Activated T-helper 1 cell treated with anti-CD3 and anti-CD28 coated beads, Interleukin-12 subunit alpha, Interleukin-12 subunit beta, Interleukin-2, Interleukin-4 antibody, amounts not matched to agents 30 ng/mL and 10 ng/mL and 1 ng/mL, durations not matched to agents 14 hours and 24 hours and 36 hours (primary cell): Measurements from ENCODE around the gene ICA1. TPM values are rescaled to one million over a fixed set of nuclear protein-coding genes. Genes with fewer than 3 reads are reported as not detected.
A peak's percentile ranks its signal among the peaks of the same experiment; 100 is the strongest.

ENCODE experiments used
- DNase-seq: peaks from one replicate; pipeline ENCODE4 v3.0.0; 2021; ENCODE audit warnings: low spot score
- H3K27ac Mint-ChIP-seq: one replicate; pipeline ENCODE4 v1.8.0; 2021; ENCODE audit warnings: mild to moderate bottlenecking, mixed read lengths
- H3K27me3 Mint-ChIP-seq: one replicate; pipeline ENCODE4 v1.8.0; 2022; ENCODE audit warnings: mild to moderate bottlenecking, moderate library complexity, mixed read lengths; ENCODE audit not compliant: insufficient read depth
- H3K36me3 Mint-ChIP-seq: one replicate; pipeline ENCODE4 v1.8.0; 2021; ENCODE audit warnings: low read depth, mixed read lengths
- H3K4me1 Mint-ChIP-seq: one replicate; pipeline ENCODE4 v1.8.0; 2021; ENCODE audit warnings: low read depth, mixed read lengths
- H3K4me3 Mint-ChIP-seq: one replicate; pipeline ENCODE4 v1.8.0; 2021; ENCODE audit warnings: mild to moderate bottlenecking, moderate library complexity, mixed read lengths
- H3K9me3 Mint-ChIP-seq: one replicate; pipeline ENCODE4 v1.8.0; 2021; ENCODE audit warnings: mixed read lengths
- intact Hi-C: fragments of 100-400 bp; cut with micrococcal nuclease; formaldehyde crosslinking; loops from one replicate; pipeline ENCODE4 v1.15.1; 2024
- total RNA-seq: library from RNA; stranded (reverse); gene quantifications from 2 replicates; pipeline ENCODE4 v1.2.3, GENCODE V29; 2022

Gene ICA1
- total RNA-seq, 1 donor from 2014 or later = 1.9 TPM

DNA sequence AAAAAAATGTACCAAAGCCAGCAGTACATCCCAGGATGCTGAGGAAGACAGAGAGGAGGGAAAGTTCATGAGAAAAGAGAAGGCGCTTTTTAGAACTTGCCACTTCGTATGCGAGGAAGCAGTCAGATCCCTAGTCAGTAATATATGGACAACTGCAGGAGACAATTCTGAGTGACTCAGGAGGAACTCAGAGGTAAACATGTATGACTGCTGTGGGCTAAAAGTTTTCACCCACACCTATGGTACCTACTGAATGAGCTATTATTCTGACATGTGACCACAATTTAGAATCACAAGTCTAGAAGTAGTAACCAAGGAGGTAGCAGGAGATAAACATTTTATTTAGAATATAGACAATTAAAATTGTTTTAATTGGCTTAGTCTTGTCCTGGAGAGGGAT, 126.5 kb downstream of the ICA1 start:
- H3K4me3 Mint-ChIP-seq = no peak overlapping the region
- intact Hi-C loops = loop anchor here (2.0 kb wide), 2 partner anchors 285 to 455 kb away; no protein-coding TSS in a partner anchor
- H3K4me1 Mint-ChIP-seq = peaks cover 55% of the 10 kb centered on the region
- H3K36me3 Mint-ChIP-seq = peaks cover 7% of the 10 kb centered on the region
- H3K27ac Mint-ChIP-seq = peak overlapping the region; percentile 2
- no peaks in the 10 kb centered on the region for H3K9me3 Mint-ChIP-seq
- H3K27me3 Mint-ChIP-seq = no peaks in the 10 kb centered on the region
- DNase-seq = no peak

DNA sequence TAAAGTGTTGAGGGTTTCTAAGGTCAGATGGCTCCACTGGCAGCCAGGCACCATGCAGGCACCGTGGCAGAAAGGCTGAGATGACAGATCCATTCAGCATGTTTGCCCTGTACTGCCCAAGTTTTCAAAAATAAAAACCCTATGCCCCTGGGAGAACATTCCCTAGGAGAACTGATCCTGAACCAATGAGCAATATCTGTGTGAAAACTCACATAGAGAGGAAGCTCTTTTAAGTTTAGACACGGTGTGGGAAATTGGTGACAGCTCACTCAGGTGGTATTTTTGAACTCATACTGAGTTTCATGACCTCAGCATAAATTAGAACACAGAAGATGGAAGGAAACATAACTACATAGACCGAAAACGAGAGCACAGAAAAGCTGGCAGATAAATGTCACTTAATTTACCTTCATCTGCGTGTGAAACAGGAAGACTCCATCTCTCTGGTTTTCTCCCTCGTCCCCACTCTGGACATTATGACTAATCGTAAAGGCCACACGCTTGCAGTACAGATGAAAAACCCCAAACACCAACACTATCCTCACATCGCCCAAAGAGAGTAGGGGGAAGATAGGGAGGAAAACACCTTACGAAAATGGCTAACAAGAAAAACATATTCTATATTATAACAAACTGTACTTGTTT, 127.8 kb downstream of the ICA1 start:
- H3K9me3 Mint-ChIP-seq = no peaks in the 10 kb centered on the region
- peaks cover 63% of the 10 kb centered on the region for H3K4me1 Mint-ChIP-seq
- peak overlapping the region; percentile 70 for H3K27ac Mint-ChIP-seq
- H3K4me3 Mint-ChIP-seq = peak overlapping the region; percentile 10
- peak; percentile 46 for DNase-seq
- no peaks in the 10 kb centered on the region for H3K27me3 Mint-ChIP-seq
- intact Hi-C loops = loop anchor here (1.0 to 2.0 kb wide), 12 partner anchors 8 to 494 kb away; partner anchors contain the start of genes GLCCI1 and UMAD1
- peaks cover 7% of the 10 kb centered on the region for H3K36me3 Mint-ChIP-seq

DNA sequence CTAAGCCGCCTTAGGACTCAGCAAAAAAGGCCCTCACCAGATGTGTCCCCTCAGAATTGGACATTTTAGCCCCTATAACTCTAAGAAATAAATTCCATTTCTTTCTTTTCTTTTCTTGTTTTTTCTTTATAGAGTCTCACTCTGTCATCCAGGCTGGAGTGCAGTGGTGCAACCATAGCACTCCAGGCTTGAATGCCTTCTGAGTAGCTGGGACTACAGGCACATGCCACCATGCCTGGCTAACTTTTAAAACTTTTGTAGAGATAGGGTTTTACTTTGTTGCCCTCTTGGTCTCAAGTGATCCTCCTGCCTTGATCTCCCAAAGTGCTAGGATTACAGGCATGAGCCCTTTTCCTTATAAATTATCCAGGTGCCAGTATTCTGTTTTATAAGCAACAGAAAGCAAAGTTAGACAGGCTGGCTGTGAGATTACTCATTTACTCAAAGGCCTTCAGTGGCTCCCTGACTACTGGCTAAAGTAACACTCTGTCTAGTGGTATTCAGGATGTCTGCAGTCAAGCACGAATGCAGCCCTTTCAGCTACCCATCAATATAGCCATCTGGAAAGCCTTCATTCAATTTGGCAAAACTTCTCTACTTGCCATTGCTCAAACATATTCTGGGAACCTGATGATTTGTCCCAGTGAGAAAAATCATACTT, 128.6 kb downstream of the ICA1 start:
- Mint-ChIP-seq H3K4me1 (peaks cover 72% of the 10 kb centered on the region), H3K27me3 (no peaks in the 10 kb centered on the region), H3K9me3 (no peaks in the 10 kb centered on the region), H3K36me3 (peaks cover 7% of the 10 kb centered on the region), H3K4me3 (peak overlapping the region; percentile 13), H3K27ac (peak overlapping the region; percentile 70)
- intact Hi-C loops = loop anchor here (2.0 kb wide), 1 partner anchor 569 kb away; no protein-coding TSS in a partner anchor
- DNase-seq = no peak

DNA sequence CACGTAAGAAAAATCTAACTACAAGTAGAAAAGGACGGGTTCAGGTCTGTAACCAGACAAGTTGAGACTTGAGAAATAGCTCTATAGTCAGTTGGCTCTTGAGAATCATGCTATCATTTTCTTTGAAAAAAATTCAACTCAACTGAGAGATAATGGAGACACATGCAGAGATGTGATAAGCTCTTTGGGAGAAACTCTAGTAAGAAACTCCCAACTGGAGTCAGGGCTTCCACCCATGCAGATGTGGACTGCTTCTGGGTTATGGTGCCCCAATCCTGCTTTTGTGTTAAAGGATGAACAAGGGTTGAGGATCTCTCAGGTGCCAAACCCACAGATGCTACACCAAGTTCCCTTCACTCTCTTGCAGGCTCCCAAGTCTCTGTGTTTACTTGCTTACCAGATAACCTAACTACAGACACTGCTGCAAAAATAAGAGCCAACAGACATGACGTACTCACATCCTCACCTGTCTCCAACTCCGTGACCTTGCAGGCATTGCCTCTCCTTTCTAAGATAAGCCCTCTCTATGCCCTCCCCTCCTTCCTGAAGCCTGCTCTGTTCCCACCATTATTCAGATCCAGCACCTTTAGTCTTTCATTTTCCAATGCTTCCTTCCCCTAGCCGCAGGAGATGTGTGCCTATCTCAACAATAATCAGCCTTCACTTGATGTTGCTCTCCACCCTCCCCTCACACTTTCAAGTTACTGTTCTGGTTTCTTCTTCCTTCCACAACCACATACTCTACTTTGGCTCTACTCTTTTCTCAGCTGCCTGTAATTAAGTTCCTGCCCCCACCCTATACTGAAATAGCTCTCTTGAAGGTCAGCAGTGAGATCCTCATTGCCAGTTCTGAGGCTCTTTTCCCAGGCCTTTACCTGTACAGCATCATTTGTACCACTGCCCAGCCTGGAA, 130.0 kb downstream of the ICA1 start:
- Mint-ChIP-seq H3K9me3 (no peaks in the 10 kb centered on the region), H3K4me1 (peaks cover 85% of the 10 kb centered on the region), H3K4me3 (peak overlapping the region; percentile 57), H3K36me3 (peaks cover 9% of the 10 kb centered on the region), H3K27me3 (no peaks in the 10 kb centered on the region), H3K27ac (peak overlapping the region; percentile 93)
- intact Hi-C loops = loop anchor here (2.0 kb wide), 1 partner anchor 567 kb away; no protein-coding TSS in a partner anchor
- DNase-seq = peak; percentile 14

DNA sequence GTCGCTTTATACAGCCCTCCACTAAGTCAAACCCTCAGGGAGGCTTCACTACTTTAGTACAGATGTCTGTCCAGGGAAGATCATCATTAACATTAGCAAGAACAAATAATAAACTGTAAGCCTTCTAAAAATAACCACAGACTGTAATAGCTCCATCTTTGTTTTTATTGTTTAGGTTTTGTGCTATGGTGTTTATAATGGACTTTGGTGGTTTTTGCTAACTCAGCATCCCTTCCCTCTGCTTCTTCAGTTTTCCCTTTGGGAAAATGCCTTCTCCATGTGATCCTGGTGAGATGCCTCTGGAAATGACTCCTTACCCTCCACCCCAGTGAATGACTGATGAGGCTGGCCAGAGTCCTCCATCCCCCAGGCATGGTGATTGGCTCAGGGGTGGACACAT, 131.3 kb downstream of the ICA1 start:
- Mint-ChIP-seq H3K36me3 (peaks cover 9% of the 10 kb centered on the region), H3K4me1 (peaks cover 94% of the 10 kb centered on the region), H3K4me3 (no peak overlapping the region), H3K27me3 (no peaks in the 10 kb centered on the region), H3K9me3 (no peaks in the 10 kb centered on the region), H3K27ac (peak overlapping the region; percentile 11)
- DNase-seq = no peak
- intact Hi-C loops = no loop called here

DNA sequence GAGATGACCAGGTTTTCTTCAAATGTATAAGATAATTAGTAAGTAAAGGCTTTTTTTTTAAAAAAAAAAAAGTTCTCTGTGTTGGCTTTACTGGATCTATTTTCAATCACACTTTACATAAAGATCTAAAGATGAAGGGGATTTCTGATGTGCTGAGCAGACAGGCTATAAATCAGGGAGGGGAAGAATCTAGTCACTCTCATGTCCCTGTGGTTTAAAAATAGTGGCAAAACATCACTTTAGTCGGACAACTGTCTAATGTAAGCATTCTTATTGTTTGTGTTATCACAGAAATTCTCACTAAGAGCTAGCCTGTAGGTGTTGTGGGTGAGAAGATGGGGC, 132.7 kb downstream of the ICA1 start:
- H3K27me3 Mint-ChIP-seq = no peaks in the 10 kb centered on the region
- H3K27ac Mint-ChIP-seq = peak overlapping the region; percentile 77
- peak overlapping the region; percentile 13 for H3K4me3 Mint-ChIP-seq
- DNase-seq = no peak
- H3K9me3 Mint-ChIP-seq = no peaks in the 10 kb centered on the region
- intact Hi-C loops = loop anchor here (5.0 kb wide), 1 partner anchor 947 kb away; the partner anchor contains the start of gene C1GALT1
- peaks cover 95% of the 10 kb centered on the region for H3K4me1 Mint-ChIP-seq
- peaks cover 9% of the 10 kb centered on the region for H3K36me3 Mint-ChIP-seq

DNA sequence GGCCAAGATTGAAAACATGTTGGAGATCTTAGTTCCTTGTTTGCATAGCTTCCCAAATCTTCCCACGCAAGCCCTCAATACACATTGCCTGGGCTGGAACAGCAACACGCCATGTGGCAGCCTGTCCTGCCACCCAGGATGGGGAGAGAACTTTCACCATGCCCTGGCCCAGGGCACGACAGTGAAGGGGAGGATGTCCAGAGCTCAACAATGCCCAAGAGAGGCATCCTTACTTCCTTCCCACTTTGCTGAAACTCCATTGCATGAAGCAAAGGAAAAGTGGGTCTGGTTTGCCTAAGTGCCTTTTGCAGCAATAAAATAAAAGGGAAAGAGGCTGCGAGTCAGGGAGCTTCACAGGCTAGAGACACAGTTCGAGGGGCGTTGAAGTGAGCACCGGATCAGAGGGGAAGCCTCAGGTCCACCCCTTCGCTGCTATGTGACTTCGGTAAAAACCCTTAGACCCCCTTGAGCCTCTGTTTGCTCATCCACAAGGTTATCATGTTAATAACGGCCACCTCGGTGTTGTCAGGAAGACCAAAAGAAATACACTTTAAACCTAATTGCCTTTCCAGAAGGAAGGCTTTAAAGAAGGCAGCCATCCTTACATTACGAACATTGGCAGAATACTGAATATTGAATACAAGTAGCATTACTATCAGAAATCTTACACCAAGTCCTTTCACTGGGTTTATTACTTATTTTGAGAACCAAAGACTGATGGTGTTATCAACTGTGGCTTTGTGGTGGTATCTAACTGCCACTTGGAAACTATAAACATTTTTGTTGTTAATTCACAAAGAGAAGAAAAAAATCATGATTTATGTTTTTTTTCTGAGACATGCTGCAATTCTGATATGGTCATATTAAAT, 133.3 kb downstream of the ICA1 start:
- H3K27me3 Mint-ChIP-seq = no peaks in the 10 kb centered on the region
- intact Hi-C loops = loop anchor here (5.0 kb wide), 1 partner anchor 946 kb away; the partner anchor contains the start of gene C1GALT1
- no peak for DNase-seq
- no peaks in the 10 kb centered on the region for H3K9me3 Mint-ChIP-seq
- peak overlapping the region; percentile 77 for H3K27ac Mint-ChIP-seq
- H3K4me3 Mint-ChIP-seq = peak overlapping the region; percentile 51
- H3K36me3 Mint-ChIP-seq = peaks cover 9% of the 10 kb centered on the region
- peaks cover 90% of the 10 kb centered on the region for H3K4me1 Mint-ChIP-seq

DNA sequence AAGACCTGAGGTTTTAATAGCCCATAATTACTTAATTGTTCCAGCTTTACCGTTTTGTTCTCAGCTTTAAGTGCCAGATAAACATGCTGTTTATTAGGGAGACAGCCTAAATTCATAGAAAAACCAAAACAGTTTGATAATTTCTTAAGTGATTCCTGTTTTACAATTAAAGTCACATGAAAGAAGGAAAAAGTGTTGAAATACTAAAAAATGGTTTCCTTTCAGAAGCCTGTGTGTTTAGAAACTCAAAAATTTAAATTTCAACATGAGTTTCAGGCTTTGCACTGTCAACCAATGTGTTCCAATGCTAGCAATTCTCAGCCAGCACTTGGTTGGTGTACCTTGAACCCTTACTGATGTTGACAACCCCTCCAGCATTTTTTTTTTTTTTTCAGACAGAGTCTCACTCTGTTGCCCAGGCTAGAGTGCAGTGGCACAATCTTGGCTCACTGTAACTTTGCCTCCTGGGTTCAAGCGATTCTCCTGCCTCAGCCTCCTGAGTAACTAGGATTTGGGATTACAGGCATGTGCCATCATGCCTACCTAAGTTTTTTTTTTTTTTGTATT, 135.3 kb downstream of the ICA1 start:
- DNase-seq = no peak
- Mint-ChIP-seq H3K4me1 (peaks cover 82% of the 10 kb centered on the region), H3K9me3 (no peaks in the 10 kb centered on the region), H3K36me3 (peaks cover 5% of the 10 kb centered on the region), H3K4me3 (peak overlapping the region; percentile 64), H3K27me3 (peaks cover 5% of the 10 kb centered on the region), H3K27ac (peak overlapping the region; percentile 98)
- intact Hi-C loops = loop anchor here (1.0 to 5.0 kb wide), 10 partner anchors 8 to 944 kb away; partner anchors contain the start of genes C1GALT1, GLCCI1 and UMAD1

DNA sequence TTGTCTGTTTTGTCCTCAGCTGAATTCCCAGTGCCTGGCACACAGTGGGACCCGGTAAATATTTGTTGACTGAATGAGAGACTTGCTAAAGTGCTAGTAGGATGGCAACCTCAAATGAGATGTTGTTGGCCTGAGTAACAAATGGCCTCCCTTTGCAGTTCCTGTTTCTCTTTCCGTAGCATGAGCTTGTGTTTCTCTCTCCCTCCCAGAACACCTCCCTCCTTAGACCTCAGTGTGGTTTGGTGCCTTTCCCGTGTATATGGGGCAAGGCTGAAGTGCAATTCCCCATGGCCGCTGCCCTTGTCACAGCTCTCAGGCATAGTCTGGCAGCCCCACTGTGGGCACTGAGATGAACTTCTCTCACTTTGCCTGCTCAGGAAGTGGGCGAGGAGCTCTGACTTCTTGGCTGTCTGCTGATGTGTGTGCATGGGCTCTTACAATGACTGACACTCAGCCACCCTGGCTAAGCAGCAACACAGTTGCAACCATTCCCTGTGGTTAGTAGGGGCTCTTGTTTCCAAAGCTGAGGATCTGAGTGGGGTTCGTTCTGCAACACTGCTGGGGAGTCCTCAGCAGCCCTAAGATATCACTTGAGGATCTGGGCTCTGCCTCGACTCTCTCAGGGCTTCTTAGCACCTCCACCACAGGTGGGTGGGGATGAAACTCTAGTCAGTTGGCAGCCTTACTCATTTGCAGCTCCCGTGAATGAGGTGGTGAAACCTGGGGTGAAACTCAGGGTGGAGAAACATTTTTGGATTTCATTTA, 136.1 kb downstream of the ICA1 start:
- H3K9me3 Mint-ChIP-seq = no peaks in the 10 kb centered on the region
- intact Hi-C loops = loop anchor here (1.0 to 5.0 kb wide), 11 partner anchors 8 to 944 kb away; partner anchors contain the start of genes C1GALT1, GLCCI1 and UMAD1
- H3K4me3 Mint-ChIP-seq = peak overlapping the region; percentile 64
- peak overlapping the region; percentile 98 for H3K27ac Mint-ChIP-seq
- peaks cover 82% of the 10 kb centered on the region for H3K4me1 Mint-ChIP-seq
- H3K36me3 Mint-ChIP-seq = peaks cover 7% of the 10 kb centered on the region
- peak; percentile 69 for DNase-seq
- H3K27me3 Mint-ChIP-seq = peaks cover 5% of the 10 kb centered on the region

DNA sequence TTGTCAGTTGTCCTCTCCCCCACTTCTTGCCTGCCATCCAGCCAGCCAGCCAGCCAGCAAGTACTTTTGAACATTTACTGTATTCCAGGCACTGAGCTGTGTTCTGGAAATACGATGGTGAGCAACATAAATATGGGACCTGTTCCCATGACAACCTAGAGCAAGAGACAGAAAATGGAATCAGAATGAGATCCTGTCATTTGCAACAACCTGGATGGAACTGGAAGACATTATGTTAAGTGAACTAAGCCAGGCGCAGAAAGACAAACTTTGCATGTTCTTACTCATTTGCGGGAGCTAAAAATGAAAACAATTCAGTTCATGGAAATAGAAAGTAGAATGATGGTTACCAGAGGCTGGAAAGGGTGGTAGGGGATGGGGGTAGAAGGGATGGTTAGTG, 140.7 kb downstream of the ICA1 start:
- Mint-ChIP-seq H3K27ac (peak overlapping the region; percentile 18), H3K4me3 (no peak overlapping the region), H3K27me3 (peaks cover 5% of the 10 kb centered on the region), H3K4me1 (peaks cover 82% of the 10 kb centered on the region), H3K9me3 (peaks cover 6% of the 10 kb centered on the region), H3K36me3 (peaks cover 10% of the 10 kb centered on the region)
- DNase-seq = no peak
- intact Hi-C loops = no loop called here

DNA sequence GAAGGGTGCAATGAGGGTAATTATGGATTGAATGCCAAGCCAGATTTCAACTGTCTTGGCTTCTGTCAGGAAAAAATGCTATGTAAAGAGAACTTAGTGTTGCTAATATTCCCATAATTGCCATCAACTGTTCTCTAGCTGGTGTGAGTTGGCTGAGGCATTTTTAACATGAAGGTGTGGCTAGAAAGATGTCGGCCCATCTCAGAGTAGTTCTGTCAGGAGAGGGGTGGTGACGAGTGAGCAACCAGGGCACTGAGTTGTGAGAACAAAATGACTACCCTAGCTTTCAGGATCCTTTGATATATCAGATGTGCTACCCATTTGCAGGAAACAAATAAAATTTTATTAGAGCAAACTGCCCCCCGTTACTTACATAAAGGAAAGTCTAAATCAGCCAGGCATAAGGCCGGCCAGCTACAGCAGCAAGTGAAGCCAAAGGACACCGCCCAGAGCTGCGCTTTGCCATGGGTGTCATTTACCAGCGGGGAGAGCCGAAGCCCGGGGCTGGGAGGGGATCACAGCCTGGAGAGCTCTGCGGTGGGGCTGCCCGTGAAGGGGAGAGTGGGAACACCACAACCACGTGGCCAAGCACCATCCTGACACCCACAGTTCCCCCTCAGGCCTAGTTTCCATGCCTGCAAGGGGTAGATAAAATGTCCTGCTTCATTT, 141.4 kb downstream of the ICA1 start:
- peaks cover 5% of the 10 kb centered on the region for H3K27me3 Mint-ChIP-seq
- no peak for DNase-seq
- peaks cover 82% of the 10 kb centered on the region for H3K4me1 Mint-ChIP-seq
- H3K4me3 Mint-ChIP-seq = no peak overlapping the region
- H3K27ac Mint-ChIP-seq = no peak overlapping the region
- peaks cover 6% of the 10 kb centered on the region for H3K9me3 Mint-ChIP-seq
- H3K36me3 Mint-ChIP-seq = peaks cover 14% of the 10 kb centered on the region
- intact Hi-C loops = no loop called here
